Mammary epithelial cell (primary cell): ENCODE data around the gene ADGRL3.

Experiments
- CTCF ChIP-seq, 2 donors: IDR thresholded peaks in 1 of 2; conservative IDR thresholded peaks in 1 of 2; 2 replicates each; pipeline ENCODE4 v1.5.1; 2011 to 2012; ENCODE audit warnings: inconsistent platforms in 2 of 2, low read length in 2 of 2, mild to moderate bottlenecking in 2 of 2, control low read depth in 1 of 2, low read depth in 1 of 2; ENCODE audit not compliant: insufficient read depth in 1 of 2; ENCODE audit errors: extremely low read depth in 1 of 2
- EZH2 ChIP-seq: IDR thresholded peaks from 2 replicates; pipeline ENCODE4 v1.6.1; 2012; ENCODE audit warnings: low read length, inconsistent platforms, borderline replicate concordance

- TF ChIP-seq CTCF (conservative IDR thresholded peaks at IDR 0.05 in 1 of 2, IDR thresholded peaks at IDR 0.05 in 1 of 2; ENCODE audit: extremely low read depth in 1 of 2, insufficient read depth in 1 of 2, low read depth in 1 of 2, low read length in 2 of 2) = no peak
- no peak for TF ChIP-seq EZH2
Observed at GRCh38 chr4:61540944-61541343, 340.8 kb downstream of the ADGRL3 start.
